GM08714 (cell line): ENCODE data around the gene TANGO2.

ENCODE experiments used
- H3K4me3 ChIP-seq: fragments of 200-500 bp; sonication (Bioruptor generic); 2 replicates; pipeline ENCODE4 v1.5.1; 2014; ENCODE audit warnings: mild to moderate bottlenecking, low read length, inconsistent platforms
- ZNF274 ChIP-seq: IDR thresholded peaks from 2 replicates; pipeline ENCODE4 v1.6.1; 2012; ENCODE audit warnings: mild to moderate bottlenecking, low read depth, low read length

TANGO2 gene

DNA sequence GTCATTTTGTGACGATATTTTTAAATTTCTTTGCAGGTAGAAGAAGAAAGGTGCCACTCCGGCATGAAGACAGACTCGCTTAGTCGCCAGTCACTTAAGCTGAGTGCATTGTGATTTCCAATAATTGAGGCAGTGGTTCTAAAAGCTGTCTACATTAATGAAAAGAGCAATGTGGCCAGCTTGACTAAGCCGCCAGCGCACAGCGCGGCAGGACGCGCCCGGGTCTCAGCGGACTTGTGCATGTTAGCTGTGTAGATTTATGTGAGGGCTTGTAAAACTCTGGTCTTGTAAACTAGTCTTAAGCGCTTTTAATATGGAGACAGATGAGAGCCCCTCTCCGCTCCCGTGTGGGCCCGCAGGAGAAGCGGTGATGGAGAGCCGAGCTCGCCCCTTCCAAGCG is 64.7 kb downstream of the TANGO2 start:
- H3K4me3 ChIP-seq: no peak overlapping the region
- no peak for TF ChIP-seq ZNF274

DNA sequence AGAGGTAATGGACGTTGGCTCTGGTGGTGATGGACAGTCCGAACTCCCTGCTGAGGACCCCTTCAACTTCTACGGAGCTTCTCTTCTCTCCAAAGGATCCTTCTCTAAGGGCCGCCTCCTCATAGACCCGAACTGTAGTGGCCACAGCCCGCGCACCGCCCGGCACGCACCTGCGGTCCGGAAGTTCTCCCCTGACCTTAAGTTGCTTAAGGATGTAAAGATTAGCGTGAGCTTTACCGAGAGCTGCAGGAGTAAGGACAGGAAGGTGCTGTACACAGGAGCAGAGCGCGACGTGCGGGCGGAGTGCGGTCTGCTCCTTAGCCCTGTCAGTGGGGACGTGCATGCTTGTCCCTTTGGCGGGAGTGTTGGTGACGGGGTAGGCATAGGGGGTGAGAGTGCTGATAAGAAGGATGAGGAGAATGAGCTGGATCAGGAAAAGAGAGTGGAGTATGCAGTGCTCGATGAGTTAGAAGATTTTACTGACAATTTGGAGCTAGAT is 65.2 kb downstream of the TANGO2 start:
- no peak for TF ChIP-seq ZNF274
- no peak overlapping the region for H3K4me3 ChIP-seq

DNA sequence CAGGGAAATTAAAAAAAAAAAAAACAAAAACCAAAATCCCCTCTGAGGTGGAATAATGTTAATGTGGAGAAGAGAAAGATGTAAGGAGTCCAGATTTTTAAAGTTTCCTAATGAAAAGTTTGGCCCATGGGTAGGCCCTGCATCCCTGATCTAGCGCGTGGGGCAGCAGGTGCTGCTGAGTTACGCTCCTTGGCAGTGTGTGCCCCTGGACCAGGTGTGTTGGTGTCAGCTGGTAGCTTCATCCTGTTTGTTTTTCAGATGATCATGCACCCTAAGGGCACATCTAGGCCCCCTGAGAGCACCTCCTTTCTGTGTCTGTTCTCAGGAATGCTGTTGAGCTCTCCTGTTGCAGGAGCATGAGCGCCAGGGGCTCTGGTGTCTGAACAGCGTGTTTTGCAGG is 65.9 kb downstream of the TANGO2 start:
- no peak for TF ChIP-seq ZNF274
- no peak overlapping the region for H3K4me3 ChIP-seq

- no peak for TF ChIP-seq ZNF274
Measured at GRCh38 chr22:20087319-20088262, 66.7 kb downstream of the TANGO2 start.

GRCh38 chr22:20088263-20088648 is 67.3 kb downstream of the TANGO2 start:
- no peak for TF ChIP-seq ZNF274

More at GRCh38 chr22:20087319-20088262, 66.7 kb downstream of the TANGO2 start:
- no peak overlapping the region for H3K4me3 ChIP-seq

DNA sequence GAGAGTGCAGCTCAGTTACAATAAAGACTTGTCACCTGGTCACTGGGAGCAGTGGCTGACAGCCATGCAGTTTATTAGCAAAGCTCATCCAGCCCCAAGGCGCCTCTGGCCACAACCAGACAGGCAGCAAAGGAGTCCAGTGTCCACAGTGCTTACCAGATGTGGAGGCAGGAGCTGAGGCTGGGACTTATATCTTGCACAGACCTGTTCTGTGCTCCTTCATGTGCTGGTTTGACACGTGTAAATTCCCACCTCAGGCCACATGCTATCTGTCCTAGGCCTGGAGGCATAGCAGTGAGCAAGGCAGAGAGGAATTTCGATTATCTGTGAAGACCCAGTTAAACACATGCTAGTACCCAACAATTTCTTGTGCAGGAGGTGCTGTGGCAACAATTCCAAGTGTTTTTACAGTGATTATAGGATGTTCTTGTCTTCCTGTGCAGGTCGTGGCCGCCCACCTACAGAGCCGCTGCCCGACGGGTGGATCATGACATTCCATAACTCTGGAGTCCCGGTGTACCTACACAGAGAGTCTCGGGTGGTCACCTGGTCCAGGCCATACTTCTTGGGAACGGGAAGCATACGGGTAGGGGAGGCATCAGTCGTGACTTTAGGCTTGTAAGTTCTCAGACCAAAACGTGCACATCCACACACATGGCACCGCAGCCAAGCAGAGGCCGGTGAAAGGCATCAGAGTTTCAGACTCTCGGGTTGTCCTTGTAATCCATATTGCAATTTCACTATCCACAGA is 68.5 kb downstream of the TANGO2 start:
- no peak overlapping the region for H3K4me3 ChIP-seq
- no peak for TF ChIP-seq ZNF274

More at GRCh38 chr22:20088263-20088648, 67.3 kb downstream of the TANGO2 start:
- H3K4me3 ChIP-seq: no peak overlapping the region

DNA sequence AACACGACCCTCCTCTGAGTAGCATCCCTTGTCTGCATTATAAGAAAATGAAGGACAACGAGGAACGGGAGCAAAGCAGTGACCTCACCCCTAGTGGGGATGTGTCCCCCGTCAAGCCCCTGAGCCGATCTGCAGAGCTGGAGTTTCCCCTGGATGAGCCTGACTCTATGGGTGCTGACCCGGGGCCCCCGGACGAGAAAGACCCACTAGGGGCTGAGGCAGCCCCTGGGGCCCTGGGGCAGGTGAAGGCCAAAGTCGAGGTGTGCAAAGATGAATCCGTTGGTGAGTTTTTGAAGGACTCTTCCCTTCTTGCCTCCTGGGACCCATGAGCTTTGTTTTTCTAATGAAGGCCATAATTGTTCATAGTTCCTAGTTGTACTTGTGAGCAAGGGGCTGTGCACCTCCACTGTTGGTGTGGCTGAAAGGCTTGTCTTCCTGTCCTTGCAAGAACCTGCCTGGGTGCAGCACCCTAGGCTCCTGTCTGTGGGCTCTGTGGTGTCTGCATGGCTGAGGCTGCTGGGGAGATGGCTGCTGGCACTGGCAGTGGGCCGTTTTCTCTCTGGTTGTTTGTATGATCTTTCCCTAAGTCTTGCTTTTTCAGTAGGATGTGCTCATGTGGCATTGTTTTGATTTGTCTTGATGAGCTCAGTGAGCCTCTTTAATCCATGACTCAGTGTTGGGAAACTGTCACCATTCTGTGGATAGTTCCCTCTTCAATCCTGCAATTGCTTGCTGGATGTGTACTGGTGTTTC is 69.2 kb downstream of the TANGO2 start:
- H3K4me3 ChIP-seq: no peak overlapping the region
- no peak for TF ChIP-seq ZNF274

- no peak overlapping the region for H3K4me3 ChIP-seq
- no peak for TF ChIP-seq ZNF274
Measured at GRCh38 chr22:20090730-20091240, 69.9 kb downstream of the TANGO2 start.

- no peak overlapping the region for H3K4me3 ChIP-seq
- TF ChIP-seq ZNF274: no peak
Measured at GRCh38 chr22:20091690-20092476, 71.0 kb downstream of the TANGO2 start.

- H3K4me3 ChIP-seq: no peak overlapping the region
- TF ChIP-seq ZNF274: no peak
Measured at GRCh38 chr22:20092477-20092854, 71.6 kb downstream of the TANGO2 start.

DNA sequence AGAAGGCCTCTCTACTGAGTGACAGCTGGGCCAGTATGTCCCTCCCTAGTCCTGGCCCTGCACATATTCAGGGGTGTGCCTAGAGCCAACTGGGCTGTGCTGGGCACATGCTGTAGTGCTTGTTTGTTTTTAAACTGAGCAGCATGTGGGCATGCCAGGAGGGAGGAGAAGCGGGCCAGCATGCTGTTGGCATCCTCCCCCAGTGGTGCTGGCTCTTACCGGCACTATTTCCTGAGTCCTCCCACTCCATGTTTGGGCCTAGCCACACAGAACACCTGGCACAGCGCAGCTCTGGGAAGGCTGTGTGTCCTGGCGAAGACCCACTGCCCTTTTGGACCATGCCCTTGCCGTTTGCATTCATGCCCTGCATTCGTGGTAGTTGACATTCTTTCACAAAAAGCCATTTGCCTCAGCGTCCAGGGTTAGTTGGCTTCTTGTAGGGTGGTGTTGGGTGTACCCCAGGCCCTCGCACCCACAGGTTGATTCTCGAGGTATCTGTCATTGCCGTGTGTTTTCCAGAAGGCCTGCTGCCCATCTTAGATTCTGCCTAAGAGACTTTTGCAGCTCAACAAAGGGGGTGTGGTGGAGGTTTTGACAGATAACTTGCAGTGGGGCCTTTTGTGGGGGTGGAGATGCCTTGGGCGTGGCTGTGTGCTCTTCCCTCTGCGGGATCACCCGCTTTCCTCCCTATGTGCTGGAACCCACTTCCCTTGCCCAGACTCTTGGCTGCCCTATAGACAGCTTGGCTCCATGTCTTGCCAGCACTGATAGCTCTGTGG is 72.7 kb downstream of the TANGO2 start:
- no peak overlapping the region for H3K4me3 ChIP-seq
- TF ChIP-seq ZNF274: no peak

DNA sequence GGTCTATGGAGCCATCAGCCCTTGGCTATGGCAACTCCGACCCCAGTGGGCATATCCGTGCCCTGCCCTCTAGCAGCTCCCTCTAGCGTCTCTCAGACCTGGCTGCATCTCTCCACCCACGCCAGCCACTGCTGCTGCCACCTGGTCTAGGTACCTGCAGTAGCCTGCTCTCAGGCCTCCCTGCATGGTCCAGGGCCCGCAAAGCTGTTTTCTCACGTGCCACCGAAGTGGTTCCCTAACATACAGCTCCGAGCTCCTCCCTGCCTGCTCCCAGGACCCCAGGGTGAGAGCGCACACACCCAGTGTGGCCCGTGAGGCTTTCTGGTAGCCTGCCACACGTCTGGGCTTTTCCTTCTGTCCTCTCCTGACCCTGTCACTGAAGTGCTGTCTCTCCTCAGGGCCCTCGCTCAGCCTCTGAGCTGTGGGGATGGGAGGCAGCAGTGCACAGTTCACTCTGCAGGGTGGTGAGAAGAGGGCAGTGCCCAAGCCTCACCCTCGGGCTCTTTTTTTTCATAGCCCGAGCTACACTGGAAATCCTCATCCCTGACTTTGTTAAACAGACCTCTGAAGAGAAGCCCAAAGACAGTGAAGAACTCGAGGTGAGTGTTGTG is 73.4 kb downstream of the TANGO2 start:
- TF ChIP-seq ZNF274: no peak
- no peak overlapping the region for H3K4me3 ChIP-seq
